Chondrocyte (in vitro differentiated cells): Measurements from ENCODE around the gene MRPL19. TPM values are rescaled to one million over a fixed set of nuclear protein-coding genes. Genes with fewer than 3 reads are reported as not detected.

Source experiments
- DNase-seq: peaks from one replicate; pipeline ENCODE4 v3.0.0; 2021; ENCODE audit warnings: mixed read lengths, low spot score
- H3K27ac Mint-ChIP-seq: one replicate; pipeline ENCODE4 v1.8.0; 2021; ENCODE audit warnings: mild to moderate bottlenecking, moderate library complexity, mixed read lengths; ENCODE audit not compliant: unreplicated experiment
- H3K27me3 Mint-ChIP-seq: 2 replicates; pipeline ENCODE4 v1.8.0; 2021; ENCODE audit warnings: low read depth, mixed read lengths
- H3K36me3 Mint-ChIP-seq: 2 replicates; pipeline ENCODE4 v1.8.0; 2021; ENCODE audit warnings: low read depth, mixed read lengths
- H3K4me1 Mint-ChIP-seq: 2 replicates; pipeline ENCODE4 v1.8.0; 2021; ENCODE audit warnings: low read depth, mild to moderate bottlenecking, mixed read lengths
- H3K4me3 Mint-ChIP-seq: one replicate; pipeline ENCODE4 v1.8.0; 2021; ENCODE audit warnings: mild to moderate bottlenecking, moderate library complexity, mixed read lengths; ENCODE audit not compliant: unreplicated experiment
- H3K9me3 Mint-ChIP-seq: 2 replicates; pipeline ENCODE4 v1.8.0; 2021; ENCODE audit warnings: low read depth, mixed read lengths
- total RNA-seq: library from RNA; stranded (reverse); gene quantifications from 3 replicates; pipeline ENCODE4 v1.2.1, GENCODE V29; 2021
- TF ChIP-seq, protein P1 (sequence below): fragments of 200-600 bp; sonication (generic); IDR thresholded peaks from 2 replicates; pipeline ENCODE4 v1.5.0; 2021; ENCODE audit warnings: antibody characterized with exemption, mild to moderate bottlenecking, moderate library complexity

The MRPL19 gene
- total RNA-seq, 1 donor from 2014 or later = 43.5 TPM

DNA sequence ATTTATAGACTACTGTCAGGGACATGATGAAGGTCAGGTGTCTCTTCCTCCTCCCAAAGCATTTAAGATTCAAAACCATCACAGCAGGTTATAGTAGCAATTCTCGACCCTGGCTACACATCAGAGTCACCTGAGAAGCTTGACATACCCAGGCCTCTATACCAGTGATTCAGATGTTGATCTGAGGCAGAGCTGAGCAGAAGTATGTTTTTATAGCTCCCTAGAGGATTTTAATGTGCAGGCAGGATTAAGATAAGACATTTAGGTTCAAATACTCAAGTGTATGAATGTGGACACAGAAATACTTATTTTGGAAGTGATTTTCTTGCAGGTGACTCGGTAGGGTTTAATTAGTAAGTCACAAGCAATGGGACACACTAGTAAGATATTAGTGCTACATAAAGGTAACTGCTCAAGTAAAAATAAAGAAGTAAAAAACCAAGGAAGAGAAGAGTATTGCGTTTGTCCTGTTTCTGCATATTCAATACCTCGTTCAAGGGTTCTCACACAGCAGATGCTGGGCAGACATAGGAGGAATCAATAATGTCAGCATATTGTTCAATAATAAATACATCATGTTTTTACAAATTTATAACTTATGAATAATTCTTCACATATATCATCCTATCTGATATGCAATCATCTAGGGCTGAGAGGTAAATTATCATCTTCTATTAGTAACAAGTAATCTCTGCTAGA, 57.2 kb downstream of the MRPL19 start:
- no peak overlapping the region for H3K27ac Mint-ChIP-seq
- H3K4me1 Mint-ChIP-seq = peaks cover 9% of the 10 kb centered on the region
- no peaks in the 10 kb centered on the region for H3K9me3 Mint-ChIP-seq
- no peaks in the 10 kb centered on the region for H3K27me3 Mint-ChIP-seq
- no peak overlapping the region for H3K4me3 Mint-ChIP-seq
- TF ChIP-seq, protein P1, sequence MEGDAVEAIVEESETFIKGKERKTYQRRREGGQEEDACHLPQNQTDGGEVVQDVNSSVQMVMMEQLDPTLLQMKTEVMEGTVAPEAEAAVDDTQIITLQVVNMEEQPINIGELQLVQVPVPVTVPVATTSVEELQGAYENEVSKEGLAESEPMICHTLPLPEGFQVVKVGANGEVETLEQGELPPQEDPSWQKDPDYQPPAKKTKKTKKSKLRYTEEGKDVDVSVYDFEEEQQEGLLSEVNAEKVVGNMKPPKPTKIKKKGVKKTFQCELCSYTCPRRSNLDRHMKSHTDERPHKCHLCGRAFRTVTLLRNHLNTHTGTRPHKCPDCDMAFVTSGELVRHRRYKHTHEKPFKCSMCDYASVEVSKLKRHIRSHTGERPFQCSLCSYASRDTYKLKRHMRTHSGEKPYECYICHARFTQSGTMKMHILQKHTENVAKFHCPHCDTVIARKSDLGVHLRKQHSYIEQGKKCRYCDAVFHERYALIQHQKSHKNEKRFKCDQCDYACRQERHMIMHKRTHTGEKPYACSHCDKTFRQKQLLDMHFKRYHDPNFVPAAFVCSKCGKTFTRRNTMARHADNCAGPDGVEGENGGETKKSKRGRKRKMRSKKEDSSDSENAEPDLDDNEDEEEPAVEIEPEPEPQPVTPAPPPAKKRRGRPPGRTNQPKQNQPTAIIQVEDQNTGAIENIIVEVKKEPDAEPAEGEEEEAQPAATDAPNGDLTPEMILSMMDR = no peak
- no peak for DNase-seq
- peaks cover 26% of the 10 kb centered on the region for H3K36me3 Mint-ChIP-seq

DNA sequence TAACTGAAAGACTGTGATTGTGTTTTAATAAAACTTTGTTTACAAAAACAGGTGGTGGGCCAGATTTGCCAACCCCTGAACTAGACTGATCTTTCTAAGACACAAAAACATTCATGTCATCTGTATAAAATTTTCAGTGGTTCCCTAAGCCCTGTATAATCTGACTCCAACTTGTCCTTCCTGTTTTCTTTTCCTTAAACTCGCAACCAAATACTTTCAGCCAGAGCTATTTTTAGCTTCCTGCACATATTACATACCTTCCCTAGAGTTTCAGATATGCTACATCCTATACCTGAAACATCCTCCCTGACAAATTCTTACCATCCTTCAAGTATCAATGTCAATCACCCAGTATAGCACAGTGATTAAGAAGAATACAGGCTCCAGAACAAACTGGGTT, 59.3 kb downstream of the MRPL19 start:
- Mint-ChIP-seq H3K9me3 (no peaks in the 10 kb centered on the region), H3K27me3 (no peaks in the 10 kb centered on the region), H3K27ac (peak overlapping the region; percentile 42), H3K36me3 (peaks cover 20% of the 10 kb centered on the region), H3K4me1 (peaks cover 21% of the 10 kb centered on the region), H3K4me3 (no peak overlapping the region)
- TF ChIP-seq, protein P1 = no peak
- no peak for DNase-seq

DNA sequence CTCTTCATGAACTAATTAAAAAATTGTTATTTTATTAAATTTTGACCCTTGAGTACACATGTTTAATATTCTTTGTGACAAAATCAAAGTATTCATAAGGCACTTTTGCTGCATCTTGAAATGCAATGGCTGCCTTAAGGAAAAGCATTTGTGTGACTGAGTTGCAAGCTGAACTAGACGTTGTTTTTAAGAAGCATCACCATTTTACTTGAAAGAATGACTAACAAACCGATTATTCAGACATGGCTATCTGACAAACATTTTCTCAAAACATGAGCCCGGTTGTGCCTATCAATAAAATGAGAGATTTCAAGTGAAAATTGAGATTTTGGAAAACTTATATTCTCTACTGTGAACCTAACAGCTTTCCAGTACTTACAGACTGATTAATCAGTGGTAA, 61.3 kb downstream of the MRPL19 start:
- H3K27me3 Mint-ChIP-seq = no peaks in the 10 kb centered on the region
- no peak overlapping the region for H3K27ac Mint-ChIP-seq
- H3K9me3 Mint-ChIP-seq = no peaks in the 10 kb centered on the region
- no peak overlapping the region for H3K4me3 Mint-ChIP-seq
- TF ChIP-seq, protein P1 = no peak
- H3K36me3 Mint-ChIP-seq = peaks cover 13% of the 10 kb centered on the region
- H3K4me1 Mint-ChIP-seq = peaks cover 25% of the 10 kb centered on the region
- no peak for DNase-seq

DNA sequence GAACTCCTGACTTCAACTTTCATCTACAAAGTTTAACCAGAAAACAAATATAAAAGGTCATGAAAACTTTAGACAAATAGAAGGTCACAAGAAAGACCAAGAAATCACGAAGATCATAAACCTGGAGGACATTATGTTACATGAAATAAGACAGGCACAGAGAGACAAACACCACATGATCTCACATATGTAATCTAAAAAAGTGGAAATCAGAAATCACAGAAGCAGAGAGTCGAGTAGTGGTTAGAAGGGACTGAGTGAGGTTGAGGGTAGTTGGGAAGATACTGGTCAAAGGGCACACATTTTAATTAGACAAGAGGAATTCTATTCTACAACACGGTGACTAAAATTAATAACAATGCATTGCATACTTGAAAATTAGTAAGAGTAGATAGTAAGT, 62.7 kb downstream of the MRPL19 start:
- peak overlapping the region; percentile 9 for H3K27ac Mint-ChIP-seq

DNA sequence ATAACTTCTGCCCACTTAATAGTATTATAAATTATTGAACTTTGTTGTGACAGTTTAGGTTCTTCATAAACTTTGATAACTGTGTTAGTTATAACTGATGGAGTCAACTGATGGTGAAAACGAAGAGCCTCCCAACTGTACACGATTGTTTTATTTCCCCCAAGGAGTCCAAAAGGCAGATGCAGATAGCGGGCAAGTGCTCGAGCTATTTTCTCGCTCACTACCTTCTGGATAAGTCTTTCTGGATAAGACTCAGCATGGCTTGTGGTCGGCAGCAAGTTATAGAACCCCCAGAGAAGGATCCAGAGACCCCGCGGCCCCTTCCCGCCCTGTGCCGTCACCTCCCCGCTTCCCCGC, 63.6 kb downstream of the MRPL19 start:
- Mint-ChIP-seq H3K9me3 (no peaks in the 10 kb centered on the region), H3K36me3 (peaks cover 4% of the 10 kb centered on the region), H3K27me3 (peaks cover under 1% of the 10 kb centered on the region), H3K27ac (peak overlapping the region; percentile 90), H3K4me3 (peak overlapping the region; percentile 78), H3K4me1 (peaks cover 25% of the 10 kb centered on the region)
- TF ChIP-seq, protein P1 = no peak
- no peak for DNase-seq

More for the DNA sequence above, 62.7 kb downstream of the MRPL19 start:
- peaks cover 25% of the 10 kb centered on the region for H3K4me1 Mint-ChIP-seq
- peak overlapping the region; percentile 36 for H3K4me3 Mint-ChIP-seq
- peaks cover 7% of the 10 kb centered on the region for H3K36me3 Mint-ChIP-seq
- TF ChIP-seq, protein P1 = no peak
- no peak for DNase-seq
- H3K9me3 Mint-ChIP-seq = no peaks in the 10 kb centered on the region
- H3K27me3 Mint-ChIP-seq = no peaks in the 10 kb centered on the region
